KBM-7 (cell line): ENCODE data around the gene TEPSIN.
"Not testable (repeated sequence)": the region's sequence is repeated elsewhere in the genome, so short reads cannot be mapped to it uniquely, and the experiment has no call there.

Experiments
- DNase-seq: peaks from one replicate; pipeline ENCODE4 v3.0.0-alpha.2; 2015
- in situ Hi-C: fragments of 300-500 bp; cut with MboI; formaldehyde crosslinking; loops from 2 replicates; pipeline ENCODE4 v1.14.3; 2020; ENCODE audit warnings: low sequenced_read_pairs, low pct_unique_long_range_greater_than_20kb, mixed read lengths

Gene TEPSIN

GRCh38 chr17:81228420-81228819, 10.4 kb downstream of the TEPSIN start:
- in situ Hi-C loops, result no loop called here
- no peak for DNase-seq

DNA sequence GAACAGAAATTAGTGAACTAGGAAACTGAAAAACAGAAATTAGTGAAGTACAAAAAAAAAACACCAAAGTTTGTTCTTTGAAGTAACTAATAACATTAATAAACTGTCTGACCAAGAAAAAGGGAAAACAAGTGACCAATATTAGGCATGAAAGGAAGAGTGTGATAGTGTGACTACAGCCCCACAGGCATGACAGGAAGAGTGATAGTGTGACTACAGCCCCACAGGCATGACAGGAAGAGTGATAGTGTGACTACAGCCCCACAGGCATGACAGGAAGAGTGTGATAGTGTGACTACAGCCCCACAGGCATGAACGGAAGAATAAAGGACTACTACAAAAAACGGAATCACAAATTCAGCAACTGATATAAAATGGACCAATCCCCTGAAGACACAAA, 11.2 kb downstream of the TEPSIN start:
- in situ Hi-C loops, DNase-seq: not testable (repeated sequence)

- in situ Hi-C loops, result no loop called here
- peak; percentile 65 for DNase-seq
These were observed 15.1 kb downstream of the TEPSIN start for GRCh38 chr17:81223762-81224130.

DNA sequence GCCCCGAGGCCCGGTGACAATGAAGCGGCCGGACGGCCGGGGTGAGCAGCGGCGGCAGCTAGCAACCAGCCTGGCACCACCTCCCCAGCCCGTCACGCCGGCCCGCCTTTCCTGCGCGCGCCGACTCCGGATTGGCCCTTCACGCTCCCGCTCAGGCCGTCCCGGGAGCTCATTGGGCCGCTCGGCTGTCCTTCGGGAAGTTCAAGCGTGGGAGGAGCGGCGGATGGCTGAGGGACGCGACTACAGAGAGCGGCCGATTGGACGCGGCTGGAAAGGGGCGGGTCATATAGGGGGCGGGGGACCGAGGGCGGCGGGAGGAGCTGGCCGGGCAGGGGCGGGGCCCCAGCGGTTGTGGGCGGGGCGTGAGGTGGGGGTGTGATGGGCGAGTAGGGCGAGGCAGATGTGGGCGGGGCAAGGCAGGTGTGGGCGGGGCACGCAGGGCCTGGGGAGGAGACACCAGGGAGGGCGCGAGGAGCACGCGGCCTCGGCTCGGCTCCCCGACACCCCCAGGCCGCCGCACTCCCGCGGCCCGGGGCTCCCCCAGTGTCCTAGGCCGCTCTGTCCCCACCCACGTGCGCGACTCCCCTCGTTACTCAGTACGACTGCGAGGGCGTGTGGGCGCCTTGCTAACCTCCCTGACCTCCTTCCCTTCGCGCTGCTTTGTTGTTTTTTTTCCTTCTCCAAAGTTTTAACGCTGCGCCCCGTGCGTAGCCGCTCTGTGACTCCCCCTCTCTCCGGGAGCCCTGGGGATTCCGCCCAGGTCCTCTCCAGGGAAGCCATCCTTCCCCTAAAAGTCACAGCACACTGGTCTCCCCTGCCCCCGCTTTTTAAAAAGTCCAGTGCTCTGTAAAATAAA, 15.7 kb downstream of the TEPSIN start, which contains the start of gene CEP131:
CEP131 (minus strand) TSS at position 60 of the 856 bp plus-strand sequence. CDS start 2,909 bp downstream, outside the sequence.
- in situ Hi-C loops, result no loop called here
- peak; percentile 97 for DNase-seq

GRCh38 chr17:81222620-81222905, 16.3 kb downstream of the TEPSIN start:
- in situ Hi-C loops, result no loop called here
- DNase-seq, result no peak

DNA sequence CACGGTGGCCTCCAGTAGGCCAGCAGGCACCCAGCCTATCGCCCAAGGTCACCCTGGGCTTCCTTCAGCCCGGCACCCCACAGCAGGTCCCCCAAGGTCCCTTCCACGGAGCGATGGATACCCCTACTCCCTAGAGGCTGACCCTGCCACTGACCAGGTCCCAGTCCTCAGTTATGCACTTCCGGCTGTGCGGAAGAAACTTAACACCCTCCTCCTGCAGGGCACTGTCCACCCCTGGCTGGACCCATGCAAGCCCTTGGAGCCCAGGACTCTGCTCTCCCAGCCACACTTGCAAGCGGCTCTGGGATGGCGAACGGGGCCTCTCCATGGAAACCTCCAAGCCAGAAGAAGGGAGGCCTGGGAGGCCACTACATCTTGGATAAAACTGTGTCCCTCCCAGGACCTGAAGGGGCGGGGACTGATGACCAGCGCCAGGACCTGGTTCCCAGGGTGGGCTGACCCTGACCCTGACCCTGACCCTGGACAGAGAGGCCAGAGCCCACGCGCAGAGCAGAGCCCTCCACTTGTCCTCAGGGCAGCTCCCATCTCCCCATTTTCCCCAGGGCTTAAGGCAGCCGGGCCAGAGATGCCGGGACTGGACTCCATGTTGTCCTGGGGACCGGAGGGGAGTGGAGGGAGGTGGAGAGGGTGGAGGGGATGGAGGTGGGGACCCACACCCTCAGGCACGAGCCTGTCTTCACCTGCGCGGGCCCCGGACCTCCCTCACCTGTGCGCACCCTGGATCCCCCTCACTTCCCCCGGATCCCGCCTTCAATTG, 16.8 kb downstream of the TEPSIN start:
- DNase-seq, result no peak
- in situ Hi-C loops, result no loop called here

DNA sequence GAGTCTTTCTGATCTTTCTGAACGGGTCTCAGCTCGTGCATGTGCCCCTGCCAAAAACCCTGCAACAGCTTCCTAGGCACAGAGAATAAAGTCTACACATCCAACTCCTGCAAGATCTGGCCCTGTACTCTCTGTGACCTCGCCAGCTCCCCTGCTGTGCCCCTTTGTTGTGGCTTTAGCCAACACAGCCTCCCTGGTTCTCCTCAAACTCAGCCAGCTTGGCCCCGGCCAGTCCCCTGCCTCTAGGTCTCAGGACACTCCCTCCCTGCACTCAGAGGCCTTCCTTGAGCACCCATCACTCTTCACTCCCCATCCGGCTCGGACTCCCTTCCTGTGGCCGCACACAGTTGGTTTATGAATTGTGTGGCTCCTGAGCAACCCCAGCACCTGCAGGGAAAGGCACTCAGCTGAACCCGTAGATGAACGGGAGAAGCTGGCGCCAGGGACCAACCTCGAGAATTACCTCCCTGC, 17.4 kb downstream of the TEPSIN start:
- in situ Hi-C loops, result no loop called here
- no peak for DNase-seq

DNA sequence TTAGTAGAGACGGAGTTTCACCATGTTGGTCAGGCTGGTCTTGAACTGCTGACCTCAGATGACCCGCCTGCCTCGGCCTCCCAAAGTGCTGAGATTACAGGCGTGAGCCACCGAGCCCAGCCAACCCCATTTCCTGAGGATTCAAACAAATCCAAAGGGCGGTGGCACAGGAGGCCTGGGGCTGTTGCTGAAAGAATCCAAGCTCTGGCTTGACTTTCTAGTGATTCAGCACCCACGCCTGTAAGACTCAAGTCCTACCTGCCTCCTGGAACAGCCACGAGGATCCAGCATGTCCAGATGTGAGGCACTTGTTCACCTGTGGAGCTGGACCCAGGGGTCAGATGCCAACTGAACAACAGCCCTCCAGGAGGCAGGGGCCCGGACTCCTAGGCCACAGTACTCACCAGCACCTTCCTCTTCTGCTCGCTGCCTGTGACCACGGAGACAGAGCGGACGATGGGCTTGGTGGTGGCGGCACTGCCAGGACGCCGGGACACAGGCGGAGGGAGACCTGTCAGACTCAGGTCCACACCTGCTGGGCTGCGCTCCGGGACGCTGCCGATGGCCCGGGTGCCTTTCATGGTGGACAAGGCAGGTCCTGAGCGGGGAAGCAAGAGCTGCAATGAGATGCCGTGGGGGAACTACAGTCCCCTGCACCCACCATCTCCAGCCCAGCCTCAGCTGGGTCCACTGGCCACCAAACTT, 19.2 kb downstream of the TEPSIN start:
- in situ Hi-C loops, result no loop called here

GRCh38 chr17:81218991-81219390, 19.9 kb downstream of the TEPSIN start:
- in situ Hi-C loops, result no loop called here
- no peak for DNase-seq

More for the DNA sequence above, 19.2 kb downstream of the TEPSIN start:
- no peak for DNase-seq

- in situ Hi-C loops, result no loop called here
- no peak for DNase-seq
These were observed 20.4 kb downstream of the TEPSIN start for GRCh38 chr17:81218459-81218858.

- DNase-seq, result no peak
- in situ Hi-C loops, result no loop called here
These were observed 21.4 kb downstream of the TEPSIN start for GRCh38 chr17:81217491-81217890.

- in situ Hi-C loops, result no loop called here
- DNase-seq, result no peak
These were observed 24.9 kb downstream of the TEPSIN start for GRCh38 chr17:81213978-81214377.

DNA sequence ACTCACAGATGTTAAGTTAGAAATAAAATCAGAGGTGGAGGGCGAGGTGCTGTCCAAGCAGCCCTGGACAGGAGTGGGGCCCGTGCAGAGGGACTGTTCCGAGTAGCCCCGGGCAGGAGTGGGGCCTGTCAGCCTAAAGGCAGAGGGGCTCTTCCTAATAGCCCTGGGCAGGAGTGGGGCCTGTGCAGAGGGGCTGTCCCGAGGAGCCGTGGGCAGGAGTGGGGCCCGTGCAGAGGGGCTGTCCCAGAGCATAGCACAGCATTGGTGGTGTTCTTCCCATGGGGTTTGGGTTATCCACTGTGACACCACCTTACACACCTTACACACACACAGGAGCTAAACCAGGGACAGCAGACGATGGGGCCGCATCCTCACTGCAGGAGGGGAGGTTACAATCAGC, 26.5 kb downstream of the TEPSIN start:
- no peak for DNase-seq
- in situ Hi-C loops, result no loop called here

DNA sequence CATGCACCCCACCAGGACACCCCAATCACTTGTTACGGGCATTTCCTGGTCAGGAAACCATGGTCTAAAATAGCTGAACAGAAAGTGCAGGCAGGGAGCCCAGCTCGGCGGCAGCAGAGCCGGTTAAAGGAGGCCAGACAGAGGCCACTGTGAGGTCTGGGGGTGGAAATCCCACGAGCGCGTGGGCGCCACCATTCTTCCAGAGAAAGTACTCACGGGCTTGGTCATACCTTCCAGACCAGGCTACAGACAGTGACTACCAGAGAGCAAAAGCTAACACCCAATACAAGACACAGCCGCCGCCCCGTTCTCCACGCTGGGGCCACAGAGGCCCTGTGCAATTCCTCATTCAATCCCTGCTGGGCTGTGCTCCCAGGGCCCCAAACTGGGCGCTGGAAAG, 28.0 kb downstream of the TEPSIN start:
- in situ Hi-C loops, result no loop called here
- DNase-seq, result no peak

GRCh38 chr17:81210466-81210865, 28.4 kb downstream of the TEPSIN start:
- in situ Hi-C loops, result no loop called here
- no peak for DNase-seq

DNA sequence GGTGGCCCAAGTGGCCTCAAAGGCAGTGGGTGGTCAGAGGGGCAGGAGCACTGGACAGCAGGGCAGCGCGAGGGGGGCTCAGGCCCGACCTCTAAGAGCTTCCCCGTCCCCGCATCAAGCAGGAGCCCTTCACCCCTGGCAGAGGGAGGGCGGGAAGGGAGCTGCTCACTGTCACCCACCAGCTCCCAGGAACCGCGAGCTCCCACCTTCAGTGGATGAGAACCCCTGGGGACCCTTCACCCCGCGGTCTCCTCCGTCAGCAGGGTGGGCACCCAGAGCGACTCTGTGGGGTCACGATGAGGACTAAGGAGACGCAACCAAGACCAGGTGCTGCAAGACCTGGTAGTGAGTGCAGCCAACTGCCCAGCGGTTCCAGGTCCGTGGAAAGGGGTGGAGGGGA, 29.7 kb downstream of the TEPSIN start:
- in situ Hi-C loops, result no loop called here
- DNase-seq, result no peak

DNA sequence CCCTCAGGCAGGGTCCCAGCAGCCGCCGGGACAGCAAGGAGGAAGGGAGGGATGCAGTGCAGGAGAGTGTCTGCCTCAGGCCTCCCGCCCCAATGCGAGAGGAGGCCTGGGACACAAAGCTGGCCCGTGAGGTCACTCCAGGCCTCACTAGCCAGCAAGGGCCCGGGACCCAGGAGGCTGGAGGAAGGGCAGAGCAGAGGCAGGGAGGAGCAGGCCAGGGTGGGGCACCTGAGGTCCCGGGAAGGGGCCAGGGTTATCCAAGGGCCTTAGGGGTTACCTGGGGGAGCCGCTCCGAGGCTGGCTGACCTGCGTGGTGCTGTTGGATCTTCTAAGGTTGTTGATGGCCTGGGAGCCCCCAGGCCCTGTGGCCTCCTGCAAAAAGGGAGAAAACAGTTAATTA, 30.2 kb downstream of the TEPSIN start:
- no peak for DNase-seq
- in situ Hi-C loops, result no loop called here

GRCh38 chr17:81207610-81208581, 31.0 kb downstream of the TEPSIN start:
- in situ Hi-C loops, result no loop called here

GRCh38 chr17:81206657-81207056, 32.2 kb downstream of the TEPSIN start:
- in situ Hi-C loops, result no loop called here
- DNase-seq, result no peak

More at GRCh38 chr17:81207610-81208581, 31.0 kb downstream of the TEPSIN start:
- no peak for DNase-seq
